ENCODE data around the gene NR2F1. TPM values are rescaled to one million over a fixed set of nuclear protein-coding genes. Genes with fewer than 3 reads are reported as not detected.

The NR2F1 gene
- total and polyA plus RNA-seq, 2 experiments from 2014 or later: not detected

- no peaks in the 10 kb centered on the region for H3K27me3 Mint-ChIP-seq (ENCODE audit: insufficient read depth, low read depth, poor library complexity)
- H3K27ac Mint-ChIP-seq: no peak overlapping the region
- Histone ChIP-seq H3K9me2 (ENCODE audit: insufficient read depth) (no peaks in the 10 kb centered on the region), H3K4me2 (no peak overlapping the region), H4K20me1 (replicated peaks; ENCODE audit: insufficient read depth) (peaks cover 40% of the 10 kb centered on the region), H3K79me2 (replicated peaks; ENCODE audit: insufficient read depth) (no peaks in the 10 kb centered on the region), H3F3A (replicated peaks; ENCODE audit: low read depth) (peaks cover 38% of the 10 kb centered on the region), H2AFZ (no peak overlapping the region), H3K36me3 (ENCODE audit: insufficient read depth) (no peaks in the 10 kb centered on the region), H3K27me3 (ENCODE audit: insufficient read depth) (peaks cover 100% of the 10 kb centered on the region), H3K4me3 (no peak overlapping the region), H3K4me1 (ENCODE audit: insufficient read depth) (peaks cover 68% of the 10 kb centered on the region), H3K27ac (ENCODE audit: low read depth) (no peak overlapping the region)
- ATAC-seq (peak; percentile 4; the same call in 2 of the 3 replicates), DNase-seq (ENCODE audit: low spot score) (peak; percentile 74)
- peaks cover 3% of the 10 kb centered on the region; the same call in 2 of the 3 replicates for H3K36me3 Mint-ChIP-seq (ENCODE audit: low read depth)
- TF ChIP-seq EZH2phosphoT487 (IDR thresholded peaks at IDR 0.05; ENCODE audit: unreplicated experiment) (no peak), JUNB (IDR thresholded peaks at IDR 0.05; ENCODE audit: unreplicated experiment) (no peak), NANOG (IDR thresholded peaks at IDR 0.05; ENCODE audit: borderline replicate concordance) (no peak), CREB1 (CRISPR knock-in tag; IDR thresholded peaks at IDR 0.05; ENCODE audit: low read depth) (peak; percentile 90)
- TF ChIP-seq, protein P1, sequence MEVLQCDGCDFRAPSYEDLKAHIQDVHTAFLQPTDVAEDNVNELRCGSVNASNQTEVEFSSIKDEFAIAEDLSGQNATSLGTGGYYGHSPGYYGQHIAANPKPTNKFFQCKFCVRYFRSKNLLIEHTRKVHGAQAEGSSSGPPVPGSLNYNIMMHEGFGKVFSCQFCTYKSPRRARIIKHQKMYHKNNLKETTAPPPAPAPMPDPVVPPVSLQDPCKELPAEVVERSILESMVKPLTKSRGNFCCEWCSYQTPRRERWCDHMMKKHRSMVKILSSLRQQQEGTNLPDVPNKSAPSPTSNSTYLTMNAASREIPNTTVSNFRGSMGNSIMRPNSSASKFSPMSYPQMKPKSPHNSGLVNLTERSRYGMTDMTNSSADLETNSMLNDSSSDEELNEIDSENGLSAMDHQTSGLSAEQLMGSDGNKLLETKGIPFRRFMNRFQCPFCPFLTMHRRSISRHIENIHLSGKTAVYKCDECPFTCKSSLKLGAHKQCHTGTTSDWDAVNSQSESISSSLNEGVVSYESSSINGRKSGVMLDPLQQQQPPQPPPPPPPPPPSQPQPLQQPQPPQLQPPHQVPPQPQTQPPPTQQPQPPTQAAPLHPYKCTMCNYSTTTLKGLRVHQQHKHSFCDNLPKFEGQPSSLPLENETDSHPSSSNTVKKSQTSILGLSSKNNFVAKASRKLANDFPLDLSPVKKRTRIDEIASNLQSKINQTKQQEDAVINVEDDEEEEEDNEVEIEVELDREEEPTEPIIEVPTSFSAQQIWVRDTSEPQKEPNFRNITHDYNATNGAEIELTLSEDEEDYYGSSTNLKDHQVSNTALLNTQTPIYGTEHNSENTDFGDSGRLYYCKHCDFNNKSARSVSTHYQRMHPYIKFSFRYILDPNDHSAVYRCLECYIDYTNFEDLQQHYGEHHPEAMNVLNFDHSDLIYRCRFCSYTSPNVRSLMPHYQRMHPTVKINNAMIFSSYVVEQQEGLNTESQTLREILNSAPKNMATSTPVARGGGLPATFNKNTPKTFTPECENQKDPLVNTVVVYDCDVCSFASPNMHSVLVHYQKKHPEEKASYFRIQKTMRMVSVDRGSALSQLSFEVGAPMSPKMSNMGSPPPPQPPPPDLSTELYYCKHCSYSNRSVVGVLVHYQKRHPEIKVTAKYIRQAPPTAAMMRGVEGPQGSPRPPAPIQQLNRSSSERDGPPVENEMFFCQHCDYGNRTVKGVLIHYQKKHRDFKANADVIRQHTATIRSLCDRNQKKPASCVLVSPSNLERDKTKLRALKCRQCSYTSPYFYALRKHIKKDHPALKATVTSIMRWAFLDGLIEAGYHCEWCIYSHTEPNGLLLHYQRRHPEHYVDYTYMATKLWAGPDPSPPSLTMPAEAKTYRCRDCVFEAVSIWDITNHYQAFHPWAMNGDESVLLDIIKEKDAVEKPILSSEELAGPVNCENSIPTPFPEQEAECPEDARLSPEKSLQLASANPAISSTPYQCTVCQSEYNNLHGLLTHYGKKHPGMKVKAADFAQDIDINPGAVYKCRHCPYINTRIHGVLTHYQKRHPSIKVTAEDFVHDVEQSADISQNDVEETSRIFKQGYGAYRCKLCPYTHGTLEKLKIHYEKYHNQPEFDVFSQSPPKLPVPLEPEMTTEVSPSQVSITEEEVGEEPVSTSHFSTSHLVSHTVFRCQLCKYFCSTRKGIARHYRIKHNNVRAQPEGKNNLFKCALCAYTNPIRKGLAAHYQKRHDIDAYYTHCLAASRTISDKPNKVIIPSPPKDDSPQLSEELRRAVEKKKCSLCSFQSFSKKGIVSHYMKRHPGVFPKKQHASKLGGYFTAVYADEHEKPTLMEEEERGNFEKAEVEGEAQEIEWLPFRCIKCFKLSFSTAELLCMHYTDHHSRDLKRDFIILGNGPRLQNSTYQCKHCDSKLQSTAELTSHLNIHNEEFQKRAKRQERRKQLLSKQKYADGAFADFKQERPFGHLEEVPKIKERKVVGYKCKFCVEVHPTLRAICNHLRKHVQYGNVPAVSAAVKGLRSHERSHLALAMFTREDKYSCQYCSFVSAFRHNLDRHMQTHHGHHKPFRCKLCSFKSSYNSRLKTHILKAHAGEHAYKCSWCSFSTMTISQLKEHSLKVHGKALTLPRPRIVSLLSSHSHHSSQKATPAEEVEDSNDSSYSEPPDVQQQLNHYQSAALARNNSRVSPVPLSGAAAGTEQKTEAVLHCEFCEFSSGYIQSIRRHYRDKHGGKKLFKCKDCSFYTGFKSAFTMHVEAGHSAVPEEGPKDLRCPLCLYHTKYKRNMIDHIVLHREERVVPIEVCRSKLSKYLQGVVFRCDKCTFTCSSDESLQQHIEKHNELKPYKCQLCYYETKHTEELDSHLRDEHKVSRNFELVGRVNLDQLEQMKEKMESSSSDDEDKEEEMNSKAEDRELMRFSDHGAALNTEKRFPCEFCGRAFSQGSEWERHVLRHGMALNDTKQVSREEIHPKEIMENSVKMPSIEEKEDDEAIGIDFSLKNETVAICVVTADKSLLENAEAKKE (CRISPR knock-in tag; IDR thresholded peaks at IDR 0.05): no peak
- peaks cover 30% of the 10 kb centered on the region for H3K4me1 Mint-ChIP-seq
- peak overlapping the region; percentile 46; the same call in 2 of the 3 replicates for H3K4me3 Mint-ChIP-seq
- H3K9me3 Mint-ChIP-seq: peaks cover 7% of the 10 kb centered on the region; the same call in 2 of the 3 replicates
These were observed 18.2 kb downstream of the NR2F1 start for GRCh38 chr5:93601071-93601801.

DNA sequence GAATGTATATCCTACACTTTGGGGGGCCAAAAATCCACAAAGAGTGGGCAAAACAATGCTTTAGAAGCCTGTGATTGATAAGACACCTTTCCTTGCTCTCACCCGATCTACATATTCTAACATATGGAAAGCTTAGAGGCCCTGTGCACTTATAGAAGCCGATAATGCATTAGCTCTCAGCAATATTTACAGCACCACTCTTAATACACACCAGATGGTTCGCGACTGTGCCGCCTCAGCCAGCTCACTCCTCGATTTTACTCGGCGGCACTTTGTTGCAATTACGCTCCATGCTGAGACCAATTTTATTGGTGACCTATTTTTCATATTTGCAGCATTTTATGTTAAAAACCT, 18.8 kb downstream of the NR2F1 start:
- Histone ChIP-seq H3K79me2 (replicated peaks; ENCODE audit: insufficient read depth) (no peaks in the 10 kb centered on the region), H4K20me1 (replicated peaks; ENCODE audit: insufficient read depth) (peaks cover 40% of the 10 kb centered on the region), H3K27me3 (ENCODE audit: insufficient read depth) (peaks cover 100% of the 10 kb centered on the region), H3K27ac (ENCODE audit: low read depth) (no peak overlapping the region), H3K4me2 (peak overlapping the region; percentile 74), H3K4me1 (ENCODE audit: insufficient read depth) (peaks cover 67% of the 10 kb centered on the region), H3K9me2 (ENCODE audit: insufficient read depth) (no peaks in the 10 kb centered on the region), H3F3A (replicated peaks; ENCODE audit: low read depth) (peaks cover 35% of the 10 kb centered on the region), H3K36me3 (ENCODE audit: insufficient read depth) (no peaks in the 10 kb centered on the region), H2AFZ (no peak overlapping the region), H3K4me3 (peak overlapping the region; percentile 42)
- H3K4me1 Mint-ChIP-seq: peaks cover 25% of the 10 kb centered on the region
- H3K27me3 Mint-ChIP-seq (ENCODE audit: insufficient read depth, low read depth, poor library complexity): no peaks in the 10 kb centered on the region
- peaks cover 3% of the 10 kb centered on the region; the same call in 2 of the 3 replicates for H3K36me3 Mint-ChIP-seq (ENCODE audit: low read depth)
- ATAC-seq (no peak), DNase-seq (ENCODE audit: low spot score) (no peak)
- H3K4me3 Mint-ChIP-seq: peak overlapping the region; percentile 46
- H3K9me3 Mint-ChIP-seq: peaks cover 7% of the 10 kb centered on the region; the same call in 2 of the 3 replicates
- H3K27ac Mint-ChIP-seq: no peak overlapping the region
- TF ChIP-seq ETS1 (IDR thresholded peaks at IDR 0.05) (no peak), ZNF114 (CRISPR knock-in tag; IDR thresholded peaks at IDR 0.05) (no peak), CTCF (conservative IDR thresholded peaks at IDR 0.05; ENCODE audit: low read depth in 2 of 2) (no peak), POLR2AphosphoS5 (IDR thresholded peaks at IDR 0.05; ENCODE audit: low read depth) (no peak)
